MCF 10A (cell line): ENCODE results near the gene OCRL. TPM values are rescaled to one million over a fixed set of nuclear protein-coding genes. Genes with fewer than 3 reads are reported as not detected.

Experiments
- BruUV-seq: library from RNA; stranded (reverse); fragments of 400-500 nt; replicated peaks from 2 replicates; lab custom pipeline; 2021; lab: Mats Ljungman, UMichigan
- CTCF ChIA-PET: fragments of 300-600 bp; sonication (Branson Sonifier 250); formaldehyde crosslinking; extraction: SDS; loops from one replicate; lab custom pipeline; 2021; ENCODE audit warnings: antibody characterized with exemption, inconsistent platforms; lab: Yijun Ruan, JAX
- POLR2A ChIA-PET: fragments of 300-600, 350-650 bp; sonication (Branson Sonifier 250); formaldehyde crosslinking; extraction: SDS; loops from one replicate; lab custom pipeline; 2020; ENCODE audit warnings: antibody characterized with exemption, inconsistent platforms; lab: Yijun Ruan, JAX
- DNase-seq: peaks from one replicate; pipeline ENCODE4 v3.0.0-alpha.2; 2018; ENCODE audit not compliant: unreplicated experiment
- H3K27ac Mint-ChIP-seq: one replicate; pipeline ENCODE4 v1.8.0; 2022; ENCODE audit warnings: mild to moderate bottlenecking, low read depth, mixed read lengths; ENCODE audit not compliant: unreplicated experiment
- H3K27me3 Mint-ChIP-seq: one replicate; pipeline ENCODE4 v1.8.0; 2022; ENCODE audit warnings: mixed read lengths; ENCODE audit not compliant: insufficient read depth, unreplicated experiment
- H3K36me3 Mint-ChIP-seq: one replicate; pipeline ENCODE4 v1.8.0; 2022; ENCODE audit warnings: mild to moderate bottlenecking, moderate library complexity, mixed read lengths; ENCODE audit not compliant: insufficient read depth, unreplicated experiment
- H3K4me1 Mint-ChIP-seq: one replicate; pipeline ENCODE4 v1.8.0; 2022; ENCODE audit warnings: mixed read lengths; ENCODE audit not compliant: insufficient read depth, unreplicated experiment
- H3K4me3 Mint-ChIP-seq: one replicate; pipeline ENCODE4 v1.8.0; 2022; ENCODE audit warnings: mild to moderate bottlenecking, moderate library complexity, mixed read lengths; ENCODE audit not compliant: unreplicated experiment
- H3K9me3 Mint-ChIP-seq: one replicate; pipeline ENCODE4 v1.8.0; 2022; ENCODE audit warnings: mixed read lengths; ENCODE audit not compliant: unreplicated experiment
- intact Hi-C: fragments of 100-400 bp; cut with micrococcal nuclease; formaldehyde crosslinking; loops from 2 replicates; pipeline ENCODE4 v1.14.1; 2022
- total RNA-seq: library from RNA; stranded (reverse); gene quantifications from 2 replicates; pipeline ENCODE4 v1.2.3, GENCODE V29; 2022
- TF ChIP-seq, protein P1 (sequence below): fragments of 200-600 bp; IDR thresholded peaks from one replicate; pipeline ENCODE4 v1.8.0; 2022; ENCODE audit warnings: antibody characterized with exemption, mild to moderate bottlenecking; ENCODE audit not compliant: unreplicated experiment

OCRL gene
- total RNA-seq, 1 experiment from 2014 or later = 25.3 TPM

DNA sequence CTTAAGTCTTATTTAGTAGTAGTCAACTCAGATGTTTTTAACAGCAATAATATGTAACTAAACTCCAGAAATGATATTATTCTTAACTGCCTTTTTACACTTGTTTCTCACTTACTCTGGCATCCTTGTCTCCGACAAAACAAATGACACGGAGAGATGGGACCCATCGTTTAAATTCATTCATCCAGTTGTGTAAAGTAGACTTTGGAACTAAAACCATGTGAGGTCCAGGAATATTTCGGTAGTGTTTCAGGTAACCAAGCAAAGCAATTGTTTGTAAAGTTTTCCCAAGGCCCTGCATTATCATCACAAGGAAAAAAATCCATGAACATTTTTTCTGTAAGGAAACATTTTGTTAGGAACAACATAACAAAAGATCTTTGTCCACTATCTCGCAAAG, 28.4 kb upstream of the OCRL start:
- Mint-ChIP-seq H3K27ac (no peak overlapping the region), H3K36me3 (peaks cover 6% of the 10 kb centered on the region)
- no TSS peak for BruUV-seq

DNA sequence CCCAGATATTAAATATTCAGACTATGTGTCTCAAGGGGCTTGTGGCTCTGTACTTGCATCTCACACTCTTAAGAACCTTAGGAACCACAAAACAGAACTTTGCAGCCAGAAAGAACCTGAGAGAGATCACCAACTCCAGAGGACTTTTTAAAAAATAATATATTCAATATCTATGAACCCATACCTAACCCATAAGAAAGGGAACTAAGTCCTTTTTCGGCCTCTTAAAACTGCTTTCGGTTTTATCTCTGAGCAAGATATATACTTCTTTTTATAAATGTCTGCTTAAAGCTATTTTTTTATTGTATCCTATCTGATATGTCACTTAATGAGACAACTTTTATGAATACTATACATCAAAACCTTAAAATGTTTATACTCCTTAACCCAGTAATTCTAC, 27.6 kb upstream of the OCRL start:
- BruUV-seq = no TSS peak

More for the DNA sequence above, 28.4 kb upstream of the OCRL start:
- intact Hi-C loops = no loop called here
- Mint-ChIP-seq H3K4me3 (no peak overlapping the region), H3K9me3 (no peaks in the 10 kb centered on the region), H3K4me1 (no peaks in the 10 kb centered on the region), H3K27me3 (no peaks in the 10 kb centered on the region)
- CTCF ChIA-PET = no interaction called here
- no peak for DNase-seq
- POLR2A ChIA-PET = no interaction called here
- TF ChIP-seq, protein P1, sequence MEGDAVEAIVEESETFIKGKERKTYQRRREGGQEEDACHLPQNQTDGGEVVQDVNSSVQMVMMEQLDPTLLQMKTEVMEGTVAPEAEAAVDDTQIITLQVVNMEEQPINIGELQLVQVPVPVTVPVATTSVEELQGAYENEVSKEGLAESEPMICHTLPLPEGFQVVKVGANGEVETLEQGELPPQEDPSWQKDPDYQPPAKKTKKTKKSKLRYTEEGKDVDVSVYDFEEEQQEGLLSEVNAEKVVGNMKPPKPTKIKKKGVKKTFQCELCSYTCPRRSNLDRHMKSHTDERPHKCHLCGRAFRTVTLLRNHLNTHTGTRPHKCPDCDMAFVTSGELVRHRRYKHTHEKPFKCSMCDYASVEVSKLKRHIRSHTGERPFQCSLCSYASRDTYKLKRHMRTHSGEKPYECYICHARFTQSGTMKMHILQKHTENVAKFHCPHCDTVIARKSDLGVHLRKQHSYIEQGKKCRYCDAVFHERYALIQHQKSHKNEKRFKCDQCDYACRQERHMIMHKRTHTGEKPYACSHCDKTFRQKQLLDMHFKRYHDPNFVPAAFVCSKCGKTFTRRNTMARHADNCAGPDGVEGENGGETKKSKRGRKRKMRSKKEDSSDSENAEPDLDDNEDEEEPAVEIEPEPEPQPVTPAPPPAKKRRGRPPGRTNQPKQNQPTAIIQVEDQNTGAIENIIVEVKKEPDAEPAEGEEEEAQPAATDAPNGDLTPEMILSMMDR = no peak

DNA sequence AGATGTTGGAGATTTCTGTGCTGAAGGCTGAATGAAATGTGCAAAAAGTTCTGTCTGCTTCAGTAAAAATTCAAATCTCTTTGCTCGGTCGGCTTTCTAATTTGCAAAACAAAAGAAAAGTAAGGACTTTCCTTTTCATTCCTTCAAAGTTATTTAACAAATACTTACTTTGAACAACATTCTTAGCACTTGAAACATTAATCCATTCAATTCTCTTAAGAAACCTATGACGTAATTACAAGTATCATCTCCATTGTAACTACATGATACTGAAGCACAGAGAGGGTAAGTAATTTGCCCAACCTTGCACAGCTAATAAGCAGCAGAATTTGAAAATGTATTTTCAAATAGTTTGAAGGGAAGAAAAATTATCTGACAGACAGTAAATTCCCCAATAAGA, 23.7 kb upstream of the OCRL start:
- TF ChIP-seq, protein P1 = no peak
- H3K27ac Mint-ChIP-seq = no peak overlapping the region
- CTCF ChIA-PET = no interaction called here

More for the DNA sequence above, 27.6 kb upstream of the OCRL start:
- H3K27ac Mint-ChIP-seq = no peak overlapping the region
- TF ChIP-seq, protein P1 = no peak
- H3K9me3 Mint-ChIP-seq = no peaks in the 10 kb centered on the region
- no peaks in the 10 kb centered on the region for H3K27me3 Mint-ChIP-seq
- DNase-seq = no peak
- H3K4me3 Mint-ChIP-seq = no peak overlapping the region
- POLR2A ChIA-PET = no interaction called here
- H3K4me1 Mint-ChIP-seq = no peaks in the 10 kb centered on the region
- peaks cover 6% of the 10 kb centered on the region for H3K36me3 Mint-ChIP-seq
- intact Hi-C loops = no loop called here
- CTCF ChIA-PET = no interaction called here

DNA sequence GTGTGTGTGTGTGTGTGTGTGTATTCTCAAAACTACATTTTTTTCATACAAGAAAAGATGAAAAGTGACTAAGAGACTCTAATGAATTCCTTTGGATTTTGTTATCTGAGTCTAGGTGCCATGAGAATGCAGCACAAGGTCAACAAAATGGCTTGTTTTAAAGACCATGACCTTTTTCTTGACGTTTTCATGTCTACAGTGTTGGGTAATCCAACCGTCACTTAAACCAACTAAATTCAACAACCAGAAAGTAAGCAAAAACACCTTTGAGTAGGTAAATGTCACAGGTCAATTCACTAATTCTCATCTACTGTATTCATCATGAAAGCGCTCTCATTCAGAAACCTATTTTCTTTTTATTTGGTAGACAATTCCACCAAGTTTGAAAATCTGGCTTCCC, 19.9 kb upstream of the OCRL start:
- H3K4me3 Mint-ChIP-seq = no peak overlapping the region
- H3K36me3 Mint-ChIP-seq = no peaks in the 10 kb centered on the region
- ChIA-PET CTCF (no interaction called here), POLR2A (interaction anchor here (0.6 kb wide), 1 partner anchor 81 kb away, joined by 4 read pairs; no protein-coding TSS in a partner anchor)
- intact Hi-C loops = no loop called here
- no peaks in the 10 kb centered on the region for H3K4me1 Mint-ChIP-seq
- DNase-seq = no peak
- TF ChIP-seq, protein P1 = no peak
- no peaks in the 10 kb centered on the region for H3K9me3 Mint-ChIP-seq
- H3K27ac Mint-ChIP-seq = no peak overlapping the region
- no peaks in the 10 kb centered on the region for H3K27me3 Mint-ChIP-seq
- no TSS peak for BruUV-seq

More for the DNA sequence above, 23.7 kb upstream of the OCRL start:
- H3K27me3 Mint-ChIP-seq = no peaks in the 10 kb centered on the region
- no peaks in the 10 kb centered on the region for H3K9me3 Mint-ChIP-seq
- BruUV-seq = no TSS peak
- POLR2A ChIA-PET = interaction anchor here (0.8 kb wide), 1 partner anchor 13 kb away, joined by 3 read pairs; no protein-coding TSS in a partner anchor
- no peaks in the 10 kb centered on the region for H3K4me1 Mint-ChIP-seq
- intact Hi-C loops = no loop called here
- DNase-seq = no peak
- H3K36me3 Mint-ChIP-seq = peaks cover 6% of the 10 kb centered on the region
- H3K4me3 Mint-ChIP-seq = no peak overlapping the region
